ENCODE data around the gene PRAMEF1.

- TF ChIP-seq POLR2A (IDR thresholded peaks at IDR 0.05; ENCODE audit: low read length) (no peak), GATA1 (IDR thresholded peaks at IDR 0.05; ENCODE audit: low read depth, low read length) (no peak)
Observed at GRCh38 chr1:12799730-12800129, 8.5 kb downstream of the PRAMEF1 start.
